Measurements from ENCODE around the gene ASCL1. TPM values are rescaled to one million over a fixed set of nuclear protein-coding genes. Genes with fewer than 3 reads are reported as not detected.

Gene ASCL1
- total RNA-seq, 1 experiment from 2014 or later: not detected

DNA sequence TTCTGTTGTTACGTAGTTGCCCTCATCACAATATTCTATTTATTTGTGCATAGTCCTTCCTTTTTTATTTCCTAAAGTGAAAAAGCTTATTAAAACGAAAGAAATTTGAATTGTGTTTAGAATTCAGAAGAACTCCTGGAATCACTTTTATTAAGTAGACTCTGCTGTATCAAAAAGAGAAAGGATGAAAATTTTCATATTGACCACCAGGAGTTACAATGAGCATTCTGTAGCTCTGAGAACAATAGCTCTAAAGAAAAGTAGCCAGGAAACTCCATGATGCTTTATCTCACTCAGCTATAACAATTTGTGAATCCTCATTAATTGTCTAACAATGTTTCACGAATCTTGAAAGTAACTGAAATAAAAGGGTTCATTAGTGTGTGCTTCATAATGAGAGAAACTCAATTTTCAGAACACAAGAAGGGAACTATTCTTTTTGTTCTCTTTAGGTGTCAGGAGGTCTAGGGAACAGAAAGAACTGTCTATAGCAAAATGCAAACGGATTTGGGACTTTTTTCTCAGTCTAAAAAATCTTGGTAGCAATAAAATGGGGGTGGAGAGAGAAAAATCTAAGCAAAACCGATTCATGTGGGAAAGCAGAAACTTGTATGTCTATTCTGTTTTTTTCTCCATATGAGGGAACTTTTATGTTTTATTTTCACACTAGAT, 19.3 kb downstream of the ASCL1 start:
- DNase-seq (ENCODE audit: low read depth): no peak

GRCh38 chr12:102977945-102978706, 20.7 kb downstream of the ASCL1 start:
- DNase-seq (ENCODE audit: low read depth): no peak

DNA sequence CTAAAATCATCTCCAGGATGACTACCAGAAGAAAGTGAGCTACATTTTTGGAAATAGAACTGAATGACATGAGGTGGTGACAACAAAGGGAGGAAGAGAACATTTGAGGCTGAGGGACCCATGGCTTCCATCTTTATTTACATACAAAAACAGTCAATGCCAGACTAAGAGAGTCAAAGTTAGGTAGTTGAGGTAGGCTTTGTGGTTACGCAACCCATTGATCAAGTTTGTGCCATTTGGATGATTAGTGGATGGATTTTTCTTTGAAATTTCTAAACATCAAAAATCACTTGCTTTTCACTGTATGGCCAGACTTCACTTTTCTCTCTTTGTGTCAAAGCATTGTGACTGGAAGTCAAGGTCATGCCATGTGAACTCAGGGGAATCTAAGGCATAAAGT, 22.9 kb downstream of the ASCL1 start:
- DNase-seq (ENCODE audit: low read depth): no peak

GRCh38 chr12:102990419-102990818, 32.9 kb downstream of the ASCL1 start:
- DNase-seq (ENCODE audit: low read depth): no peak

DNA sequence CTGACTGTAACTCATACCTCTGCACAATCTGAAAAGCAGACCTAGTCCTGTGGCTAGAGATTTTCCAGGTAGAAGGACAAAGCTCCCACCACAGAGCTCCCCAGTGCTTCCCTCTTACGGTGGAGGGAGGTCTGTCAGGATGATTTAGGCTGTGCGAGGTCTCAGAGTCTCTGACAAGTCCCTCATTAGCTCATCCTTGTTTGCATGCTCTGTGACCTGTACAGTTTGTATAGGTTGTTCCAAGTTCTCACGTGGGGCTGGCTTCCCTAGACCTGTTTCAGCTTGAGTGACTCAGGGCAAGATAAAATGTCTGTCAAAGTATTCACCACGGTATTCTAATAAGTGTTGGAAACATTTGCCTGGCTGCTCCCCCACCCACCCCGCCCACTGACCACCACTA, 34.8 kb downstream of the ASCL1 start:
- no peak for DNase-seq (ENCODE audit: low read depth)

- DNase-seq (ENCODE audit: low read depth): no peak
Measured at GRCh38 chr12:102992720-102993119, 35.2 kb downstream of the ASCL1 start.

GRCh38 chr12:102993537-102993936, 36.1 kb downstream of the ASCL1 start:
- no peak for DNase-seq (ENCODE audit: low read depth)

DNA sequence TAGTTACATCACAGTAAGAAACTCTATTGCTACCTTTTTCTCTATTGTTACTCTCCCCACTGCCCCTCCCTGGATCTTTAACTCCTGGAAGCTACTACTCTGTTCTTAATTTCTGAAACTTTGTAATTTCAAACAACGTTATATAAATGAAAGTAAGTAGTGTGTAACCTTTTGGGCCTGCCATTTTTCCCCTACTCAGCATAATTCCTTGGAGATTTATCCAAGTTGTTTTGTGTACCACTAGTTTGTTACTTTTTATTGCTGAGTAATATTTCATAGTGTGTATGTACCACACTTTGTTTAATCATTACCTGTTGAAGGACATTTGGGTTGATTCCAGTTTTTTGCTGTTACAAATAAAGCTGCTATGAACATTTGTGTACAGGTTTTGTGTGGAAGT, 37.9 kb downstream of the ASCL1 start:
- no peak for DNase-seq (ENCODE audit: low read depth)

Other genes starting within 250 kb of the ASCL1 start
- gene PAH, start 40.4 kb upstream of the ASCL1 start, total RNA-seq (2014; rRNA removed): not detected in 2 replicates

Data from LHCN-M2 (cell line).